ENCODE measurements around the gene TMEM69. TPM values are rescaled to one million over a fixed set of nuclear protein-coding genes. Genes with fewer than 3 reads are reported as not detected.

The TMEM69 gene
- total and polyA plus RNA-seq, 2 experiments from 2014 or later, result 59.7 to 62.4 TPM

- no peaks in the 10 kb centered on the region for H3K36me3 ChIP-seq (ENCODE audit: insufficient read depth)
- H2AFZ ChIP-seq, result peak overlapping the region; percentile 69; the same call in 1 of the 2 replicates
- H3K36me3 Mint-ChIP-seq (ENCODE audit: low read depth), result peaks cover 6% of the 10 kb centered on the region
- peaks cover 34% of the 10 kb centered on the region for H3K4me1 Mint-ChIP-seq
- peak overlapping the region; percentile 81 for H3K4me3 ChIP-seq
- peak; percentile 4 for ATAC-seq
- peak overlapping the region; percentile 98 for H3K4me3 Mint-ChIP-seq
- H3K27ac Mint-ChIP-seq, result peak overlapping the region; percentile 100
- H3K27ac ChIP-seq (ENCODE audit: low read depth), result peak overlapping the region; percentile 88
- peak; percentile 70 for DNase-seq (ENCODE audit: low spot score)
- H4K20me1 ChIP-seq (replicated peaks; ENCODE audit: insufficient read depth), result peaks cover 16% of the 10 kb centered on the region
- H3K9me2 ChIP-seq (ENCODE audit: insufficient read depth), result no peaks in the 10 kb centered on the region
- no peaks in the 10 kb centered on the region; the same call in 2 of the 3 replicates for H3K9me3 Mint-ChIP-seq
- H3K79me2 ChIP-seq (replicated peaks; ENCODE audit: insufficient read depth), result peaks cover 82% of the 10 kb centered on the region
- H3K27me3 ChIP-seq (ENCODE audit: insufficient read depth), result no peaks in the 10 kb centered on the region
- TF ChIP-seq CTCF (conservative IDR thresholded peaks at IDR 0.05; ENCODE audit: low read depth in 2 of 2) (0 out of 4 replicates have a peak, but pooled peaks of 1 of the 2 experiments have one; percentile 10), CREB1 (CRISPR knock-in tag; IDR thresholded peaks at IDR 0.05; ENCODE audit: low read depth) (no peak), EZH2phosphoT487 (IDR thresholded peaks at IDR 0.05; ENCODE audit: unreplicated experiment) (no peak)
- peak overlapping the region; percentile 77 for H3K4me2 ChIP-seq
- no peaks in the 10 kb centered on the region for H3F3A ChIP-seq (replicated peaks; ENCODE audit: low read depth)
- H3K27me3 Mint-ChIP-seq (ENCODE audit: insufficient read depth, low read depth, poor library complexity), result peaks cover 15% of the 10 kb centered on the region
- H3K4me1 ChIP-seq (ENCODE audit: insufficient read depth), result peaks cover 24% of the 10 kb centered on the region
Measured at GRCh38 chr1:45686015-45686287, 2.0 kb upstream of the TMEM69 start.

GRCh38 chr1:45686288-45687013, 1.5 kb upstream of the TMEM69 start, which contains the start of gene GPBP1L1:
GPBP1L1 (minus strand) TSS chr1:45686533; CDS start chr1:45659087, 27,446 bp downstream.
- ATAC-seq, result peak; percentile 76
- H3K79me2 ChIP-seq (replicated peaks; ENCODE audit: insufficient read depth), result peaks cover 80% of the 10 kb centered on the region

More at GRCh38 chr1:45686288-45687013, 1.5 kb upstream of the TMEM69 start, which contains the start of gene GPBP1L1:
- H3K4me3 Mint-ChIP-seq, result peak within 1 kb of the TSS; percentile 98
- Histone ChIP-seq H3K4me3 (peak within 1 kb of the TSS; percentile 81), H2AFZ (peak within 1 kb of the TSS; percentile 84), H3K9me2 (ENCODE audit: insufficient read depth) (no peaks in the 10 kb centered on the region), H3K36me3 (ENCODE audit: insufficient read depth) (no peaks in the 10 kb centered on the region), H3K4me2 (peak within 1 kb of the TSS; percentile 82), H3K27ac (ENCODE audit: low read depth) (peak within 1 kb of the TSS; percentile 95), H3K27me3 (ENCODE audit: insufficient read depth) (no peaks in the 10 kb centered on the region), H3F3A (replicated peaks; ENCODE audit: low read depth) (no peaks in the 10 kb centered on the region), H4K20me1 (replicated peaks; ENCODE audit: insufficient read depth) (peaks cover 16% of the 10 kb centered on the region; the same call in 1 of the 2 replicates), H3K4me1 (ENCODE audit: insufficient read depth) (peaks cover 19% of the 10 kb centered on the region)
- no peaks in the 10 kb centered on the region; the same call in 2 of the 3 replicates for H3K9me3 Mint-ChIP-seq
- H3K27ac Mint-ChIP-seq, result peak within 1 kb of the TSS; percentile 100
- peaks cover 16% of the 10 kb centered on the region for H3K27me3 Mint-ChIP-seq (ENCODE audit: insufficient read depth, low read depth, poor library complexity)
- H3K36me3 Mint-ChIP-seq (ENCODE audit: low read depth), result peaks cover 10% of the 10 kb centered on the region
- DNase-seq (ENCODE audit: low spot score), result peak; percentile 97
- H3K4me1 Mint-ChIP-seq, result peaks cover 29% of the 10 kb centered on the region
- peak; percentile 96 for TF ChIP-seq POLR2AphosphoS5 (IDR thresholded peaks at IDR 0.05; ENCODE audit: low read depth)
- no peak for TF ChIP-seq ZNF462 (CRISPR knock-in tag; IDR thresholded peaks at IDR 0.05)
- TF ChIP-seq ETS1 (IDR thresholded peaks at IDR 0.05), result 0 out of 2 replicates have a peak, but pooled peaks have one; percentile 33
- no peak for TF ChIP-seq CREB1 (CRISPR knock-in tag; IDR thresholded peaks at IDR 0.05; ENCODE audit: low read depth)
